Memory B cell (primary cell): ENCODE data around the gene TMA7.
"Not testable (repeated sequence)": the region's sequence is repeated elsewhere in the genome, so short reads cannot be mapped to it uniquely, and the experiment has no call there.

Source experiments
- ATAC-seq: fragments of 150-1000 bp; cut with Tn5 transposase; 2 replicates; pipeline ENCODE4 v1.10.0; 2021; ENCODE audit warnings: low read depth, mild to moderate bottlenecking, moderate library complexity
- DNase-seq, 2 donors: peaks; one replicate each; pipeline ENCODE4 v3.0.0; 2022; ENCODE audit warnings: low spot score in 2 of 2
- H3K27ac Mint-ChIP-seq: one replicate; pipeline ENCODE4 v1.8.0; 2022; ENCODE audit warnings: mild to moderate bottlenecking, moderate library complexity, mixed read lengths
- H3K27me3 Mint-ChIP-seq: one replicate; pipeline ENCODE4 v1.8.0; 2022; ENCODE audit warnings: mixed read lengths
- H3K36me3 Mint-ChIP-seq: one replicate; pipeline ENCODE4 v1.8.0; 2022; ENCODE audit warnings: mild to moderate bottlenecking, mixed read lengths
- H3K4me1 Mint-ChIP-seq: one replicate; pipeline ENCODE4 v1.8.0; 2022; ENCODE audit warnings: mixed read lengths
- H3K4me3 Mint-ChIP-seq: one replicate; pipeline ENCODE4 v1.8.0; 2022; ENCODE audit warnings: mild to moderate bottlenecking, moderate library complexity, mixed read lengths
- H3K9me3 Mint-ChIP-seq: one replicate; pipeline ENCODE4 v1.8.0; 2022; ENCODE audit warnings: mixed read lengths

Gene TMA7

DNA sequence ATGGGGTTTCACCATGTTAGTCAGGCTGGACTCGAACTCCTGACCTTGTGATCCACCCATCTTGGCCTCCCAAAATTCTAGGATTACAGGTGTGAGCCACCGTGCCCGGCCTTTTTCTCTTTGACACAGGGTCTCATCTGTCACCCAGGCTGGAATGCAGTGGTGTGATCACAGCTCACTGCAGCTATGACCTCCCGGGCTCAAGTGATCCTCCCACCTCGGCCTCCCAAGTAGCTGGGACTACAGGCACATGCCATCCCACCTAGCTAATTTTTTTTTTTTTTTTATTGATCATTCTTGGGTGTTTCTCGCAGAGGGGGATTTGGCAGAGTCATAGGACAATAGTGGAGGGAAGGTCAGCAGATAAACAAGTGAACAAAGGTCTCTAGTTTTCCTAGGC is 42.8 kb downstream of the TMA7 start:
- not testable (repeated sequence) for H3K36me3 Mint-ChIP-seq, H3K4me3 Mint-ChIP-seq, DNase-seq, ATAC-seq, H3K9me3 Mint-ChIP-seq, H3K27ac Mint-ChIP-seq, H3K27me3 Mint-ChIP-seq
- peaks cover 13% of the 10 kb centered on the region for H3K4me1 Mint-ChIP-seq

DNA sequence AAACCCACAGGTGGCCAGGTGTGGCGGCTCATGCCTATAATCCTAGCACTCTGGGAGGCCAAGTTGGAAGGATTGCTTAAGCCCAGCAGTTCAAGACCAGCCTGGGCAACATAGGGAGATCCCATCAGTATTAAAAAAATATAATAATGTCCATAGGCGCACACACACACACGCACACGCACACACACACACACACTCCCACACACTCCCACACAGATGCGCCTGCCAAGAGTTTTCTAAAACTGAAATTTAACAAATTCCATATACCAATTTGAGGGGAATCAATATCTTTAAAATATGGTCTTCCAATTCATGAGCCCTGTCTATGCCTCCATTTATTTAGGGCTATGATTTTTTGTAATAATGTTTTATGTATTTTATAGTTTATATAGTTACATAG is 46.9 kb downstream of the TMA7 start:
- DNase-seq (no peak), ATAC-seq (no peak)
- H3K4me1 Mint-ChIP-seq = no peaks in the 10 kb centered on the region
- H3K4me3 Mint-ChIP-seq = no peak overlapping the region
- H3K27ac Mint-ChIP-seq = no peak overlapping the region
- no peaks in the 10 kb centered on the region for H3K27me3 Mint-ChIP-seq
- H3K36me3 Mint-ChIP-seq = peaks cover 2% of the 10 kb centered on the region
- no peaks in the 10 kb centered on the region for H3K9me3 Mint-ChIP-seq

DNA sequence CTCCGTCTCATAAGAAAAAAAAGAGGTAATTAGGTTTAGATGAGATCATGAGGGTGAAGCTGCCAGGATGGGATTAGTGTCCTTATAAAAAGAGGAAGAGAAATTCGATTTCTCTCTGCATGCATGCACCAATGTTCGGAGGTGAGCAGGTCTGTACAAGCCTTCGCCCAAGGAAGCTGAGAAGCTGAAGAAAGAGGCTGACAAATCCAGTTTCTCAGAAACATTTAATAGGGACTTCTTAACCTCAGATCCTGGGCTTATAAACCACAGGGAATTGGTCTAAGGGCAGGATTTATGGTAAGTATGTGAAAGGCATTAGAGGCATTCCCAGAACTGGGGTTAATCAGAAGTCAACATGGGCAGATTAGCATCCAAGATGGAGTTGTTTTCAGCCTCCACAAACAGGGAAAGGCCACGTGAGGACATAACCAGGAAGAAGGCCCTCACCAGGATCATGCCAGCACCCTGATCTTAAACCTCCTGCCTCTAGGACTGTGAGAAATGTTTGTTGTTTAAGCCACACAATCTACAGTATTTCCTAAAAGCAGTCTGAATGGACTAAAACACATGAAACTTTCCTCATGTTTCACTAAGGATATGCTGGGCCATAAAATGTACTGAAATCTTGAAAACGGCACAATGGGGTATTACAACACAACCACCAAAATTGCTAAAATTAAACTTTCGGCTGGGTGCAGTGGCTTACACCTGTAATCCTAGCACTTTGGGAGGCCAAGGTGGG is 52.6 kb downstream of the TMA7 start:
- peak overlapping the region; percentile 64 for H3K4me3 Mint-ChIP-seq
- peaks cover 4% of the 10 kb centered on the region for H3K36me3 Mint-ChIP-seq
- DNase-seq = peak in 1 of 2 donors; percentile 38
- H3K27ac Mint-ChIP-seq = peak overlapping the region; percentile 35
- peaks cover 6% of the 10 kb centered on the region for H3K4me1 Mint-ChIP-seq
- H3K9me3 Mint-ChIP-seq = no peaks in the 10 kb centered on the region
- no peaks in the 10 kb centered on the region for H3K27me3 Mint-ChIP-seq
- peak; percentile 99 for ATAC-seq

DNA sequence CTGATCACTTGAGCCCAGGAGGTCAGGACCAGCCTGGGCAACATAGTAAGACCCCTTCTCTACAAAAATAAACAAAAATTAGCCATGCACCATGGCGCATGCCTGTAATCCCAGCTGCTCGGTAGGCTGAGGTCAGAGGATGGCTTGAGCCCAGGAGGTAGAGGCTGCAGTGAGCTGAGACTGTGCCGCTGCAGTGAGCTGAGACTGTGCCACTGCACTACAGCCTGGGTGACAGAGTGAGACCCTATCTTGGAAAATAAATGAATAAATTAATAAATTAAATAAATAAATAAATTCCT is 53.1 kb downstream of the TMA7 start:
- Mint-ChIP-seq H3K4me1 (peaks cover 6% of the 10 kb centered on the region), H3K9me3 (no peaks in the 10 kb centered on the region), H3K27ac (no peak overlapping the region), H3K36me3 (peaks cover 4% of the 10 kb centered on the region), H3K4me3 (no peak overlapping the region), H3K27me3 (no peaks in the 10 kb centered on the region)
- ATAC-seq (no peak), DNase-seq (no peak)
